Stimulated activated CD4-positive, alpha-beta T cell treated with anti-CD3 and anti-CD28 coated beads, Interleukin-4, amount 100 ng/mL, for 24 hours (primary cell): ENCODE results near the gene CHGA.

ENCODE experiments used
- DNase-seq: peaks from one replicate; pipeline ENCODE4 v3.0.0-alpha.2; 2020

The CHGA gene

DNA sequence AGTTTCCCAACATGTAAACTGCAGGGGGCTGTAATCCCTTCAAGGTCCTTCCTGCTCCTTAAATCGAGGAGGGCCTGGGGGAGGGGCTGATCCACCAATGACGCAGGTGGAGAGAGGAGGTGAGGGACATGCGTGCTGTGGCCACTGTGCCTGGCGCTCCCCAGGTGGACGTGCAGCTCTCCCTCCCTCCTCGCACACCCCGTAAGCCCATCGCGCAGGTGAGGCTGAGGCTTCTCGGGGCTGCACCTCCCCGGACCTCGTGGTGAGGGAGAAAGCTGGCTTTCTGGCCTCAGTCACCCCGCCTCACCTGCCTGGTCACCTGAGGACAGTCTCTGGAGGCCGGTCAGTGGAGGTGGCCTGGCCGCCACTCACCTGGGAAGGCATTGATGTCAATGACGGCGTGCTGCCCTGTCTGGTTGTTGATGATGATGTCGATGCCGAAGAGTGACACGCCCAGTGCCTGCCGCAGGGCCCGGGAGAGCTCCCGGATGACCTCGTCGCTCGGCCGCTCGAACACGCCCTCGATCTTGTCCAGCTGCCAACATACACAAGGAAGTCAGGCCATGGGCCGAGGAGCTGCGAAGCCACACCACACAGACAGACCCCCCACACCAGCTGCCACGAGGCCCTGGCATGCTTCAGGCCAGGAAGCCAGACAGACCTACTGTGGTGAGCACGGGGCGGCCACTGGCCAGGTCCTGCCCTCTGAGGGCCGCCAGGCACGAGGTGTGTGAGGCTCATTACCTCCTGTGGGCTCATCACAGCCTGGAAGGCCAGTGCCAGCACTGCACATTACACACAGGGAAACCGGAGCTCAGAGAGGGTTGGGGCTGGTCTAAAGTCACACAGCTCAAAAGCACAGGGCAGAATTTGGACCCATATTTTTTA is 23.3 kb downstream of the CHGA start:
- DNase-seq, result no peak

DNA sequence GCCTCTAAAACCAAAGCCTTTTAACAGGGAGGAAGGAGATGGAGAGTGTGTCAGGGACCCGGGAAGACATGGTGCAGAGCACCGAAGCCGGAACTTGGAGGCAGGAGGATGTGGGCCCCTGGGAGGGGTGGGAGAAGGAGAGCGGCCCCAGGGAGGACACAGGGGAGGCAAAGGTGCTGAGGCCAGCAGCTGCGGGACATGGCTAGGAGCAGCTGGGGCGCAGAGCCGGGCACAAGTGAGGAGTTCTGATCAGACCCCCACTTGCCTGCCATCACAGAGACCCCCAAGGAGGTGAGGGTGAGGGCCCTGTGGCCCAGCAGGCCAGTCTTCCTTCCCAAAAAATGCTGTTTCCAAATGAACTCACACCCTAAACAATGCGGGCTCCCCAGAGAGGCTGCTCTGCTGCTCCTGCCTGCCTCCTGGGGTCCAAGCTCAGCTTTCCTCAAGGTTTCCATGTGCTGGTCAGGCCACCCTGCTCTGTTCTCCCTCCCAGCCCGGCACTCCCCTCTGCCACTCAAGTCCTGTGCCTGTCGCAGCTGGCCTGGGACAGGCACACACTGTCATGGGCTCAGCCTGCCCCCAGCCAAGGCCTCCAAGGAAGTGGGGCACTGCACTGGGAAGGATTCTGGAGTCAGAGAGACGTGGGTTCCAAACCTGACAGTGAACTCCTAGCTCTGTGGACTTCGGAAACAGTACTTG is 24.0 kb downstream of the CHGA start:
- DNase-seq, result no peak

DNA sequence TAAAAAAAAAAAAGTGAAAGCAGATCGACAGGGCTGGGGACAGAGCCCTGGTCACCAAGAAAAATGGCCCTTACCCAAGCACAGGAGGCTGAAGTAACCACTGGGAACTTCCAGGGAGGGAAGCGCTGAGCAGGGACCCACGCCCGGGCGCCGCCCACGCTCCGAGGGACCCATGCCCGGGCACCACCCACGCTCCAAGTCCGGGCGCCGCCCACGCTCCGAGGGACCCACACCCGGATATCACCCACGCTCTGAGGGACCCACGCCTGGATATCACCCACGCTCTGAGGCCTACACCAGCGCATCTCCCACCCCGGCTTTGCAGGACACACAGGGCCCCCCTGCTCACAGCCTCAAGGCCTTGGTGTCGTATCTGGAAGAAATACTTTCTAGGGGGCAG is 25.7 kb downstream of the CHGA start:
- DNase-seq, result no peak

DNA sequence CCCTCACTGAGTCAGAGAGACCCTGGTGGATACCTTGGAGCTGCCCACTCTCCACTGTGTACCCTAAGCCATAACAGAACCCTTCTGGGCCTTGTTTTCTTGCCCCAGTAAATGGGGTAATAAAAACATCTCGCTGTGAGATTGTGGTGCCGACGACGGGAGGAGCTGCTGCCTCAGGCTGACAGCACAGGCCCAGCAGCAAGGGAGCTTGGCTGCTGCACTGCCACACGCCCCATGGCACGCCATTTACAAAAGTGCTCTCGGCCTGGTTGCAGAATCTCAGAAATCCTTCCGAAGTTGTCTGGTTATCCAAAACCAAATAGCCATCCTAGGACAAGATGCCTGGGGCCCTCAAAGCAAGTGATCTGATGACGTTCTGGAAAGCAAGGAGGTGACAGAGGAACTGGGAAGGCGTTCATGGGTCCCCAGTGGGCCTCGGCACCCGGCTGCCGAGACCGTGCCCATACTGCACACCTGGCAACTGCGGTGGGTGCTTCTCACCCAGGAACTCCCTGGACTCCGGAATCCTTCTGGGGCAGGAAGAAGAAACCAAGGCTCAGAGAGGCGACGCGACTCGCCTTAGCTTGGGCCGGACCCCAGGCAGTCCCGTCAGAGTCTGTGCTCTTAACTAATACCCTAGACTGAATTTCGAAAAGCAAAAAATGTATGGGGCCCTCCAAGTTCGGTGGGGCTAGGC is 26.7 kb downstream of the CHGA start:
- no peak for DNase-seq

DNA sequence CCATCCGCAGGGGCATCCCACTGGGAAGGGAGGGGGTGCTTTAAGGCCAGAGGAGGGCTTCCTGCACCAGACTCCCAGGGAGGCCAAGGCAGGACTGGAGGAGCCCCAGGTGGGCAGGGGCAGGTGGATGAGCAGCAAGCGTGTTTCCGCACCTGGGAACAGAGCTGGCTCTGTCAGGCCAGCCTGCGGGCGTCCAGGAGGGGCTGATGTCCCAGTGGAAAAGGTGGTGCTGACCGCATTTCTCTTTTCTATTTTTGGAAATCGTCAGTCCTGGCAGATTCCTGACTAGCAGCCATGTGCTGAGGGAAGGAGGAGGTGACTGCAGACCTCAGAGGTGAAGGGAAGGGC is 27.2 kb downstream of the CHGA start:
- DNase-seq, result no peak

DNA sequence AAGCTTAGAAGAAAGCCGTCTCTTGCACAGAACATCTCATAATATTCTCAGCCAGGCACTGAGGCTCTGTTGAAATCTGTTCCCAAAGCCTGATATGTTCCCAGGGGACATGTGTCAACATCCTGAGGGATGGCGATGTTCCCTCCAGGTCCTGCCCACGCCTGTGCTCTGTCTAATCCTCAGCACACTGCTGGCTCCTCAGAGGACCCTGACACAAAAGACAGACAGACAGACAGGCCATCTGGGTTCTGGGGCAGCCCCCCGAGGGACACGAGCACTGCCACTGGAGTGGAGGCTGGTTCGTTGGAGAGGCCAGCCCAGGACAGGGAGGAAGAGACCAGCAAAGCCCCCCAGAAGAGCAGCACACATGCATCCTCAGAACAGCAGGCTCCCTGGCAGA is 27.8 kb downstream of the CHGA start:
- no peak for DNase-seq

DNA sequence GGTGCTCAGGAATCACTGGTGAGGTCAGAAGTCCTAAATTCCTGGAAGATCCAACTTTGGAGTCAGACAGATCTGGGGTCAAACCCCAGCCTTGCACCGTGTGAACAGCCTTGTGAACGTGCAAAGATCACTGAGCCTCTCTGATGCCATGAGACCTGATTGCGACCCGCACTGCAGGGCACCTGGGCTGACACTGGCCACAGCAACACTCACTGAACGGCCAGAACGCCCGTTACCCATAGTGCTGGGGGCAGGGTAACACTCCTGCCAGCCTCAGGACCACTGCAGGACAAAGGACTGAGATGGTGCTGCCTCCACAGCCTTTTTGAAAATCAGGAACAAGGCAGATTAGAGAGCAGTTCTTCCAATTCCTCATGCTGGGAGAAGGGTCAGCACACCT is 28.3 kb downstream of the CHGA start:
- DNase-seq, result no peak

DNA sequence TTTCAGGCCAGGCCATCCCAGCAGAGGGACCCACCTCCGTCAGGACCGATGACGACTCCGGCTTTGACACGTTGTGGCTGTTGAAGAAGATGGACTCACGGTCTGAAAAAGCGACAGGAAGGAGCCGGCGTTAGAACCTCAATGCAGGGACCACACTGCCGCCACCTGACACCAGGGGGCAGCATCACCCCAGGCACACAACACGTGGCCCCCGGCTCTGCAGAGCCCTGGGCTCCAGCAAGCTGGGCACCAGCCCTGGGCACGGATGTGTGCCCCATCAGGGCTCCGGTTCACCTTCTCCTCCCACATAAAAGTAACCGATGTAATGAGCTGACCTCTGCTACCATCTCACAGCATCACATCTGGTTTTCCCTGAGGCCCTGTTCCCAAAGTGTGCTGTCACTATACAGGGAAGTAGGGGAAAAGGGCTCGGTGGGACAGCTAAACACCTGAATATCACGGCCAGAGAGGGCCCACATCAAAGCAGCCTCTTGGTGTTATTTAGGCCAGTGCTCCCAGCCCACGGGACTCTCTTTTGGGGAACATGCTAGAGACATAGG is 29.0 kb downstream of the CHGA start:
- DNase-seq, result peak; percentile 83

DNA sequence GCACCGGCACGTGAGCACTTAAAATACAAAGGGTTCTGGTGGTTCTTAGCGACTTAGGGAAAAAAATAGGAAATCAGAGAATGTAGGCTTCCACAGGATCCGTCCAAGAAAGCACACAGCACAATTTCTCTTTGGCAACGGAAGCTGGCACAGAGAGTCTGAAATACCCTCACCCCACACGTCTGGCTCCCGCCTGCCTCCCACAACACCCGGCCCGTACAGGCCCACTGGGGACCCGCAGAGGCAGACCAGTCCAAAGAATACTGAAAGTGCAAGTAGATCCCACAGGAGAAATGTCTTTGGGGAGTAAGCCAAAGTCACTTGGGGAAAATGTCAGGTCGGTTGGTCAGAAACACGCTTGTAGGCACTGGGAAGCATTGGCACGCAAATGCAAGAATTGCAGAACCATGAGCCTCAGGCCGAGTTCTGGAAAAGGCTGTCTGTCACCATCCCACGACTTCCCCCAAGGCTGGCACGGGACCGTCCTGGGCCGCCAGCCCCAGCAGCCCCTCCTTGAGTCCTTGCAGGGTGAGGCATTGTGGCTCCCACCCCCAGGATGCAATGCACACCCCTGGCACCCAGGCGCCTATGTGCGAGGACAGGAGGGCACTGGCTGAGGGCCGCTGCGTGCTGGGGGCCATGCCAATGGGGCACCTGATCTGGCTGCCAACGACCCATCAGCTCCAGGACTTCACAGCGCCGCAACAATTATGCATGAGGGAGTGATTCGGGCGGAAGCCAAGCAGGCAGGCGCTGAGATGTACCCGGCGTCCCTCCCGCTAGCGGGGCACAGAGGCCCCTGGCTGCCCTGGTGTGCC is 29.7 kb downstream of the CHGA start:
- DNase-seq, result no peak

DNA sequence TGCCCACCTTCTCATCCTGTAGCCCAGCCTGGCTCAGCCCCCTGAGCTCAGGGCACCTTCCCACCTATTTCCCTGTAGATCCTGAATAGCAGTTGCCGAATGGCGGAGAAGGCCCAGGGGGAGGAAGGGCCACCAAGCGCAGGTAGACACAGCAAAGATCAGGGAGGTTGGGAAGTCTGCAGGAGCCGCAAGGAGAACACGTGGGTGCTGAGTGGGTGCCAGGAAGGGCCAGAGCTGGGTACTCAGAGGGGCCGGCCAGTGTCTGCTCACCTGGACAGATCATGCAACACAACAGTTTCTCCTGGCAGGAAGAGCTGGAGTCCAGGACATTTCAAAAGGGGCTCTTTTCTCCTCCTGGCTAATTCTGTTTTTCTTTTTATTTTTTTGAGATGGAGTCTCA is 30.6 kb downstream of the CHGA start:
- DNase-seq, result no peak

DNA sequence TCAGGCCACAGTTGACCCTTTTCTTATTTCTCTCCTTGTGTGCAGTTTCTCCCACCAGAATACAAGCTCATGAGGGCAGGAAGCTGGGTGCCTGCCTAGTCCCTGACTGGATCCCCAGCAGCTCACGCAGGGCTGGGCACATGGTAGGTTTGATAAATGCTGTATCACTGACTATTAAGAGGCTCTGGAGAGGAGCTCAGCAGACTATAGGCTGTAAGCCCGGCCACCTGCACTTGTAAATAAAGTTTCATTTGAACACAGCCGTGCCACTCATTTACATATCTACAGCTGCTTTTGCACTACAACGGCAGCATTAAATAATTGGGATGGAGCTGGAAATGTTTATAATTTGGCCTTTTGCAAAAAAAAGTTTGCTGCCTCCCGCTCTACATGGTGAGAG is 32.0 kb downstream of the CHGA start:
- DNase-seq, result no peak

DNA sequence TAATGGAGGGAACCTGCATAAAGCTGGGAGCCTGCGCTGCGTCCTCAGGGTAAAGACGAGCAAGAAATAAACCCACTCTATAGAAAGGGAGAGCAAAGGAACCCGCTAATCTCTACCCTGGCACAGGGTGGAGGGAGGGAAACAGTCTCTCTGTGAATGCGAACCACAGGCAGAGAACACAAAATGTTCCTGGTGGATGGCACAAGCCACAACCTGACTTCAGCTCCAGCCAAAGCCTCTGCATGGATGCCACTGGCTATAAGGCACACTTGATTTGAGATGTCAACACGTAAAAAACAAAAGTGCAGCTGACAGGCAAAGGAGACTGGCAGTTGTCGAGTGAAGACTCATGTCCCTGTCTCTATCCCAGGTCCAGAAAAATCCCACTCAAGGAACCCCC is 32.4 kb downstream of the CHGA start:
- no peak for DNase-seq

DNA sequence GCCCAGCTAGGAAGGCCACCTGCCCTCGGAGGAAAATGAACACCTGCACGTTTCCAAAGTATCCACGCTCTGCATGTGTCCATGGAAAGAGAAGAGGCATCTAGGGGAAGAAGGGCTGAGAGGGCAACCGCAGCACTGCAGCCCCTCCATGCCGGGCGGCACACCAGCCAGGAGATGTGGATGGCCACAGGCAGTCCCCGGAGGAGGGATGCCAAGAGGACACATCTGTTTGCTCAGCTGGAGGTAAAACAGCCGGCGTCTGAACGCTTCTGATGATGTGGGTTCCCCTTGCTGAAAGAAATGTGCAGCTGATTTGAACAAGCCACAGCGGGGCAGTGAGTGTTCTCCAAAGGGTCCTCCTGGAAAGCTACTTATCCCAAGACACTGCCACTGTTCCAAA is 34.0 kb downstream of the CHGA start:
- no peak for DNase-seq

DNA sequence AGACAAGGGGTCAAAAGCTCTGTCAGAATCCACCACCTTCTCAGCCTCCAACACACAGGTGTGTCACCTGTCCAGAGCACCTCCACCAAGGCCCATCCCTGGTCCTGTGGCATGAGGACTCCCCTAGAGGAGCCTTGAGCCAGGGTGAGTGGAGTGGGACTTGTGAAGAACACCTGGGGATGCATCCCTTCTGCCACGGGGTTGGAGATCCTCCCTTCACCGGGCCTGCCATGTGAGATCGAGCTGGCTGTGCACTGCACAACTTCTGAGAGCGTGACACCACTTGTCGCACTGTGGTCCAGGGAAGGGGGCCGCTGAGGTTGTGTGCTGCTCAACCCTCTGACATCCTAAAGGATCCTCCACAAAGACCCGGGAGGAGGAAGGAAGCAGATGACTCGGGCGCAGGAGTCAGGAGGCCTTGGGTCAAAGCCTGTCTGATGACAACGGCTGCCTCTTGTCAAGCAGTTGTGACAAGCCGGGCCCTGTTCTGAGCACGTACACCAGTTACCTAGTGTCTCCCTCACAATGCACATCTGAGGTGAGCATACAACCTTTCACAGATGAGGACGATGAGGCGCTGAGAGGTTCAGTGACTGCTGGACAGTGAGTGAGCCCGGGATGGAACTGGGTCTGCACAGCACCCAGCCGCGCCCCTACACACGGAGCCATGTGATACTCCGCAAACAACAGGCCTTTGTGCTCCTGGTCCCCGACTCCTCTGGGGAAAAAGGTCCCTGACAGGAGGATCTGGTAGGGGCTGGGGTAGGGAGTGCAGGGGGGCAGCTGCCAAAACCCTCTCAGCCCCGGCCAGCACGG is 35.6 kb downstream of the CHGA start:
- DNase-seq, result no peak

DNA sequence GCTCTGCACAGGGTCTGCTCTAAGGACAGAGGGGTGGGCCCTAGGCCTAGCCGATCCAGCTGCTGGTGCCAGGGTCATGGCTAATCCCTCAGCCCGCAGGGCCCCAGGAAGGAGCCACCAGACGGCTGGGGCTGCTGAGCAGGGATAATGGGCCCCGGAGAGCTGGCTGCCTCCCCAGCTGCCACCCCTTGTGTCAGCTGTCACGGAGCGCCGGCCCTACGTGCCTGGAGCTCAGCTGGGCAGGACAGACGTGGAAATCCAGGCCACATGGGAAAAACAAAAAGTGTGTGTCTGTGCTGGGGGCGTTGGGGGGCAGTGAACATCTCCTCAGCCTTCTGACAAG is 36.2 kb downstream of the CHGA start:
- DNase-seq, result no peak

DNA sequence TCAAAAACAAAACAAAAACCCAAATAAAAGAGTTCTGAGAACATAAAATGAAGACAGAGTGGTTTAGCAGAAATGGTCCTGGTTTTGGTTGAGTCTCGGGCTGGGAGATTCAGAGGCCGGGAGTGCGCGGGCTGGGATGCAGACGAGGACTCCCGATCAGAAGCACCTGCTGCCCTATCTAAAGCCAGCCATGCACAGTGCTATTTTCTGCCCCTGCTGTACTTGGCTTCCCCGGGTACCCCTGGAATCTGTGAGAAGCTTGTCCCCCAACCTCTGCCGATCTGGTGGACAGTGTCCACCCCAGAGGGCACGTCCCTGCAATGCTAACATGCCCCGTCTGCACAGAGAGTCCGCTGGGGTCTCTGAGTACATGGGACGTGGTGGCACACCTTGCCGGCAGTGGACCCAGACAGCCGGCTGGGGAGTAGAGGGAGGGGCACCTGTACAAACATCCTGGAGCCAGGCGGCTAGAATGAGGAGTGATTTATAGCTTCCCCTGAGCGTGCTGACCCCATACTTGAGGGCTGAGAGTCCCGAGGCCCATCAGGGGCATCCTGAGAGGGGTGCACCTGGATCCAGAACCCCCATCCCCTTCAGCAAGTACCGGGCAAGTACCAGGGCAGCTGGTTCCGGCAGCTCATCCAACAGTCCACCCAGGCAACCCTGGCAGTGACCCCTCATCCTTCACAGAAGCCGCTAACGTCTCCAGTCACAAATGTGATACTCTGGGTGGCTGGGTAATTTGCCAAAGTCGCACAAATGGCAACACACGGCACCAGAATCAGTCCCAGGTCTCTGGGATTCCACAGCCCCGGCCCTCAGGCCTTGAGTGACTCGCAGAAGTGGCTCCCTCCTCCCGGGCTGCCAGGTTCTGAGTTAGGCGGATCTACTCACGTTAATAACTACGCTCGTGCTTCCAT is 37.1 kb downstream of the CHGA start:
- no peak for DNase-seq

DNA sequence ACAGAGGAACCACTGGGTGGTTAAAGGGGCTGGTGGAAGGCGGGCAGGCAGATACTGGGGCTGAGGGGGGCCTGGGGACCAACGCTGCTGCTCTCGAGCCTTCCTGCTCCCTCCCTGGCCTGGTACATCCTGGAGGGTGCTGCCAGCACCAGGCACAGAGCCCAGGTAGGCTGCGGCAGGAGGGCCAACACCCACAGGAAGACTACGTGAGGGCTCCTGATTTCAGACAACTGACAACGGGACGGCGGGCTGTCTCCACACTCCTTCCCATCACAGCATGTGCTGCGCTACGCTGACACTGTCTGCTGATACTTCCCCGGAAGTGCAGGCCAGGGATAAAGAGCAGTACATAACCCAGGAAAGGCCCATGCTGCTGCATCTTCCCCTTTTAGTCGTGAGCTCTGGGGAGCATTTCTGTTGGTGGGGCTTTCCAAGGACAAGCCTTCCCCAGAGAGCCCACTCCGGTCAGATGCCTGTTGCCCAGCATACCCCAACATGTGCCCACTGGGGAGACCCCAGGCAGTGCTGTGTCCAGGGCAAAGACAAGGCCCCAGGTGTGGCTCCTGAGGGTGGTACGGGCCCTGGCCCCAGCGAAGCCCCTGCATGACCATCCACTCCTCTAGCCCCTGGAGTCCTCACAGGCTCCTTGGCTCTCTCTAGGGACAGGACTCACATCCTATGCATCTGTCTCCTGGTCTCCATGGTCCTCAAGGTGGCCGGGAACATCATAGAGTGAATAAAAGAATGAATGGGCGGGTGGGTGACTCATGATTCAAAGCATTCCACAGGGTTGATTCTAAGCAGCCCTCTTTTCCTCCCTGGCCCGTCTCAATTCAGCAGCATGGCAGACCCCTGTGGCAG is 38.0 kb downstream of the CHGA start:
- no peak for DNase-seq

DNA sequence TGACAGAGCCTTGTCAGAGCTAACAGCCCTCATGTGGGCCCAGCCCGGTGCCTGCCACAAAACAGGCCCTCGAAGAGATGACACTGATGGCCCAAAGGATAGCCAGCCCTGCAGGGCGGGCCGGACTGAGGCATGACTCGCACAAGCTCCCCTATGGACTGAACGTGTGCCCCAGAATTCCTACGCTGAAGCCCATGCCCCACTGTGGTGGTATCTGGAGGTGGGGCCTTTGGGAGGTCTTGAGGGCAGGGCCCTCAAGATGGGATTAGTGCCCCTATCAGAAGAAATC is 38.6 kb downstream of the CHGA start:
- DNase-seq, result no peak

DNA sequence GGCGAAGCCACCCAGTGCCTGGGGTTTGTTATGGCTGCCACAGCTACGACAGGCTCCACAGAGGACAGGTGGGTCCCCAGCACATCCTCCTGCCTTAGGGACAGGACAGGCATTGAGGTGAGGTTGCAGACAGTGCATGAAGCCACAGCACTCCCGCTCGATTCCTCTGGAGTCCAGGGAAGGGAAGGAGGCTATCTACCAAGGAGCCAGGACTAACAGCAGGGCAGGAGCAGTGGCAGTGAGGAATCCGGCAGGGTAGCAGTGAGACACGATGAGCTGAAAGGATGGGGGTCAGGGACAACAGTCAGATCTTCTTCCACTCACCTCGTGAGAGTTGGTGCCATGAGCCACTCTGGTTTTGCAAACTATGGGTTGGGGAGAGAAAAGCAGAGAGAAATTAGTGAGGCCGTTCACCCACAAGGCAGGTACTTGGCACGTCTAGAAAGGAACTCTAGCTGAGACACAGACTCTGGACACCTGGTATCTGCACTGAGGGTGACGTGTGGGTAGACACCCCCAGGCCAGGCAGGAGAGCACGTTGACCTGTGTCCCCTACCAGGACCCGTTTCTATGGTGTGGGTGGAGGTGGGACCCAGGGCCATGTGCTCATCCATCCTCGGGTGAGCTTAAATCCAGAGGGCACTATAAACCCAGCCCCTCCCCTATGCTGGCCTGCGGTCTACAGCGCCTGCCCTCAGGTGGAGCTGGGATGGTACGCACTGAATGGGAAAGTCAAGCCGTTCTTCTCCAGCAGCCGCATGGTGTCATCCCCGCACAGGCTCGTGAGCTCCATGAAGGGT is 39.3 kb downstream of the CHGA start:
- no peak for DNase-seq

DNA sequence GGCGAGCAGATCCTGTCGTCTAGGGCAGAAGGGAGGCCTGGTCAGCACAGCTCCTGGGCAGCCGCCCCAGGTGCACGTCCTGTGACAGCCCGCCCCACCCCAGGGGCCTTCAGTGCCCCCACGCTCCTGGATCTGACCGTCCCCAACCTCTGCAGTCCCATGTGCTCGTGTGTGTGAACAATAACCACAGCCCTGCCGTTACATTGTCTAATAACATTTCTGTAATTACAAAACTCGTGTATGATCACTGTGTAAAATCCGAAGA is 39.8 kb downstream of the CHGA start:
- no peak for DNase-seq
